Stimulated activated CD8-positive, alpha-beta memory T cell treated with anti-CD3 and anti-CD28 coated beads, Interleukin-12 subunit alpha, Interleukin-12 subunit beta, amount 100 ng/mL, for 1 hour (primary cell): ENCODE results near the gene NKAIN2.
"Not testable (repeated sequence)": the region's sequence is repeated elsewhere in the genome, so short reads cannot be mapped to it uniquely, and the experiment has no call there.

Source experiments
- DNase-seq: peaks from one replicate; pipeline ENCODE4 v3.0.0-alpha.2; 2020; ENCODE audit warnings: low read depth

The NKAIN2 gene

GRCh38 chr6:124334359-124334758 is 530.7 kb downstream of the NKAIN2 start:
- no peak for DNase-seq

- no peak for DNase-seq
These were observed 536.1 kb downstream of the NKAIN2 start for GRCh38 chr6:124339610-124340334.

GRCh38 chr6:124348339-124348738 is 544.7 kb downstream of the NKAIN2 start:
- not testable (repeated sequence) for DNase-seq

GRCh38 chr6:124355146-124355545 is 551.5 kb downstream of the NKAIN2 start:
- no peak for DNase-seq

- DNase-seq: no peak
These were observed 552.7 kb downstream of the NKAIN2 start for GRCh38 chr6:124356276-124356810.

- no peak for DNase-seq
These were observed 553.1 kb downstream of the NKAIN2 start for GRCh38 chr6:124356811-124357210.

GRCh38 chr6:124368131-124368530 is 564.5 kb downstream of the NKAIN2 start:
- DNase-seq: no peak

- no peak for DNase-seq
These were observed 568.4 kb downstream of the NKAIN2 start for GRCh38 chr6:124371974-124372475.

- DNase-seq: no peak
These were observed 569.7 kb downstream of the NKAIN2 start for GRCh38 chr6:124373386-124373785.

GRCh38 chr6:124389127-124389526 is 585.5 kb downstream of the NKAIN2 start:
- no peak for DNase-seq

- DNase-seq: no peak
These were observed 589.9 kb downstream of the NKAIN2 start for GRCh38 chr6:124393536-124393935.

- no peak for DNase-seq
These were observed 592.7 kb downstream of the NKAIN2 start for GRCh38 chr6:124396361-124396760.

GRCh38 chr6:124400261-124400999 is 596.8 kb downstream of the NKAIN2 start:
- no peak for DNase-seq

GRCh38 chr6:124410425-124410824 is 606.8 kb downstream of the NKAIN2 start:
- not testable (repeated sequence) for DNase-seq

- DNase-seq: not testable (repeated sequence)
These were observed 609.0 kb downstream of the NKAIN2 start for GRCh38 chr6:124412657-124413056.

GRCh38 chr6:124420116-124420840 is 616.6 kb downstream of the NKAIN2 start:
- no peak for DNase-seq

- no peak for DNase-seq
These were observed 620.0 kb downstream of the NKAIN2 start for GRCh38 chr6:124423621-124424020.

- no peak for DNase-seq
These were observed 627.2 kb downstream of the NKAIN2 start for GRCh38 chr6:124430740-124431318.

- no peak for DNase-seq
These were observed 629.0 kb downstream of the NKAIN2 start for GRCh38 chr6:124432620-124433019.

GRCh38 chr6:124433387-124434160 is 629.9 kb downstream of the NKAIN2 start:
- DNase-seq: no peak

GRCh38 chr6:124434421-124434820 is 630.8 kb downstream of the NKAIN2 start:
- no peak for DNase-seq
